GM19328 (cell line): ENCODE results near the gene POFUT2.
"Not testable (repeated sequence)": the region's sequence is repeated elsewhere in the genome, so short reads cannot be mapped to it uniquely, and the experiment has no call there.

ENCODE experiments used
- ATAC-seq: cut with Tn5 transposase; IDR thresholded peaks from one replicate; pipeline ENCODE4 v1.9.1; 2021; ENCODE audit warnings: mild to moderate bottlenecking, moderate library complexity; ENCODE audit not compliant: unreplicated experiment

The POFUT2 gene

DNA sequence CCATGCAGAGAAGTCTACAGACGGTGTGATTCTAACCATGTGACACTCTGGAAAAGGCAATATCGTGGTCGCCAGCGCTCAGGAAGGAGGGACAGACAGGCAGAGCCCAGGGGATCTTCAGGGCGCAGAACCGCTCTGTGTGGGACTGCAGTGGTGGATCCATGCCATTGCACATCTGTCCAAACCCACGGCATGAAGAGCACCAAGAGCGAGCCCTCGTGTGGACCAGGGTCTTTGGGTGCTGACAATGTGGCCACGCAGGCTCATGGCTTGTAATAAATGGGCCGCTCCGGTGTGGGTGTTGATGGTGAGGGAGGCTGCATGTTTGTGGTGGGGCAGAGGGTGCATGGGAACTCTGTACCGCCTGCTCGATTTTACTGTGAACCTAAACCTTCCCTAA lies 25.3 kb upstream of the POFUT2 start:
- no peak for ATAC-seq

DNA sequence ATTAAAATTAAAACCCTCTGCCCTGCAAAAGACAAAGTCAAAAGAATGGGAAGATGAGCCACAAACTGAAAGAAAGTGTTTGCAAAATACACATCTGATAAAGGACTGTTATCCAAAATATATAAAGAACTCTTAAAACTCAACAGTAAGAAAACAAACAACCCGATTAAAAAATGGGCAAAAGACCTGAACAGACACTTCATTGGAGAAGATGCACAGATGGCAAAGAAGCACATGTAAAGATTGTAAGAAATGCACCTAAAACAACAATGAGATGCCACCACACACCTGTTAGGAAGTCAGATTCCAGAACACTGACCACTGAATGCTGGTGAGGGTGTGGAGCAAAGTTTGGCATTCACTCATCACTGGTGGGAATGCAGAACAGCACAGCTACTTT lies 24.6 kb upstream of the POFUT2 start:
- ATAC-seq: no peak

DNA sequence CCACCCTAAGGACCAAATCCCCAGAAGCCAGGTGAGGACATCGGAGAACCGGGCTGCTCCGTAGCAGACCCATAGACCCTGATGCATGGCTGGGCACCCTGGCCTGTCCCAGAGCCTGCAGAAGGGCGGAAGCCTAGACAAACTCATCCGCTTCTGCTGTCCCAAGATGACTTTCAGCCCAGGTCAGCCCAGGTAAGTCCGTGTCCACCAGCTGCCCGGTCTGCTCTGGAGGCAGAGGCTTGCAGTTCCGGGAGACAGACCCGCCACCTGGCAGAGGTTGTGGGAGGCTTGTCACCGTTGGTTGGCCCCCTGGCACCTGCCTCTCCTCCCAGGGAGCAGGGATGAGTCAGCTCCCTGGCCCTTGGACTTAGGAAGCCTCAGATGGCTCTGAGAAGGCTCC lies 22.8 kb upstream of the POFUT2 start:
- no peak for ATAC-seq

DNA sequence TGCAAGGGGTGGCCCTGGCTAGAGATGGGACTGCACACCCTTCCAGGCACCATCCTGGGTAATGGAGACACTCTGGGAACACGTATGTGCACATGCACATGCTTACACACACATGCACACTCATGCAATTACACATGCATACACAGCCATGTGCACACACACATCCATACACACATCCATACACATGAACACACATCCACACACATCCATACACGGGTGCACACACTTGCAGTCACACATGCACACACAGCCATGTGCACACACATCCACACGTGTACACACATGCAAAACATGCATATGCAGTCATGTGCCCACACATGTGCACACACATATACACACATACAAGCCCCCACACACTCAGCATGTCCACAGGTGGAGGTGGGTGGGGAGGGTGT lies 22.3 kb upstream of the POFUT2 start:
- no peak for ATAC-seq

DNA sequence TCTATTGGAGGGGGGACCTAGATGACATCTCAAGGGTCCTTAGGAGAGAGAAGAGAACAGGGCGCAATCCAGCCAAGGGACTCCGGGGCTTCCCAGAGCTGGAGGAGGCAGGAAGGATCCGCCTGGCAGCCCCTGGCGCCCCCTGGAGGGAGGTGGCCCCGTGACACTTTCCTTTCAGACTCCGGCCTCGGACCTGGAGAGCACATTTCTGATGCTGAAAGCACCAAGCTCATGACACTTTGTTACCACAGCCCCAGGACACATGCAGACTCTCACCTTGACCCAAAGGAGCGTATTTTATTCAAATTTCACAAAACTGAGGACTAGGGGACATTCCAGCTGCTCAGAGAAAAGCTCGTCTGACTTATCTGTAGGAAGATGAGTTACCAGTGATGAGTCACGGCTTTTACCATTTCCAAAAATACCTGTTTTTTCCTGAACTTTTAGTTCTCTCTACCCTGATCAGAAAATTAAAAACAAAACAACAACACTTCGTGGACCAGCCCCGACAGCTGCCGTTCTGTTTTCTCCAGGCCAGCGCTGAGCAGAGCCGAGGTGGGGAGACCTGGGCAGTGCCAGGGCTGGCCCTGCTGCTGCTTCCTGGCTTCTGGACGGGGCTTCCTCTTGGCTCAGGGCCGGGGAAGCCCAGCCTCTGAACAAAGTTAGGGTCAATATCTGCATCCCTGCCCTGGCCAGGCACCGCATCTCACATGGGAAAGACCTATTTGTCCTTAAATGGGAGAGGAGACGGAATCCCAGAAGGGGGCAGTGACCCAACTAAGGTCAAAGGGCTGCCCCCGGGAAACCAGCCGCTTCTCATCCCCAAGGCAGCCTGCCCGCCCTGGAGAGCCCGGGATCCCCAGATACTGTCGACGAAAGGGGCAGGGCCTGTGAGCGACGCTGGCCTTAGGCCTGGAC lies 21.6 kb upstream of the POFUT2 start:
- ATAC-seq: no peak

DNA sequence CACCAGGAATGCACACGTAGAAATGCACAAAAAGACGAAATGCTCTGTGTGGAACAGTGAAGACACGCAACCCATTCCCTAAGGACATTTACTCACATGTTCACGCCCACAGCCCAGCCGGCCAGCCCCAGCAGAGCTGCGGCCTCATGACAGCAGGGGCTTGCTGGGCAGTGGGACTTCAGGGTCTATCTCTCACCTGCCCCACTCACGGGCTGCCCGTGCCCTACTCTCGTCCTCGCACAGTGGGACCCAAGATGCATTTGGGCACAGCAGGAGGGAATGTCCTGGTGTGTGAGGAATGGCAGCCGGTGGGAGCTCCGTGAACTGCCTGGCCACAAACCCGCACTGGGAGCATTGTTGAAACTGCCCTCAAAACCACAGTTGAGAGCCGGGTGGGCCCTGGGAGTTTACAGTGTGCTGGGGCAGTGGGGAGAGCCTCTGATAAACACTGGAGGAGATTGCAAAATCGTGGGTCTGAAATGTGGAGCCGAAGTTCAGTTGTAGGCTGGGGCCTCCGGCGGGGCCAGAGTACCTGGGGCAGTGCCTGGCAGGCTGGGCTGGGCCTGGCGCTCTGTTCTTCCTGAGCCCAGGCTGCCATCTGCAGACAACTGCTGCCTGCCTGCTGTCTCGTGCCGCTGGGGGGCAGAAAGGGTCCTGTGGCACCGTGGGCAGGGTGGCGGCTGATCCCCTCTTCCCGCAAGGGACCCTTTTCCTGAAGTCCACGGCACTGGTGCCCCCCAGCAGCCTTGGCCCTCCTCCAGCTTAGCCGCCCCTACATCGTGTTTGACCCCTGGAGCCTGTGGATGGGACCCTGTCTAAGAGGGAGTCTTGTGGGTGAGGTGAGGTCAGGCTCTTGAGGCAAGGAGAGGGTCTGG lies 20.7 kb upstream of the POFUT2 start:
- ATAC-seq: no peak

DNA sequence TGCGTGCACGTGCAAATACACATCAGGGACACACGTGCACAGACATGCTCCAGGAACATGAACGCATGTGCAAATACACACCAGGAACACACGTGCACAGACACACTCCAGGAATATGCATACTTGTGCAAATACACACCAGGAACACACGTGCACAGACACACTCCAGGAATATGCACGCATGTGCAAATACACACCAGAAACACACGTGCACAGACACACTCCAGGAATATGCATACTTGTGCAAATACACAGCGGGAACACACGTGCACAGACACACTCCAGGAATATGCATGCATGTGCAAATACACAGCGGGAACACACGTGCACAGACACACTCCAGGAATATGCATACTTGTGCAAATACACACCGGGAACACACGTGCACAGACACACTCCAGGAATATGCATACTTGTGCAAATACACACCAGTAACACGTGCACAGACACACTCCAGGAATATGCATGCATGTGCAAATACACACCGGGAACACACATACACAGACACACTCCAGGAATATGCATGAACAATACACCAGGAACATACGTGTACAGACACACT lies 20.0 kb upstream of the POFUT2 start:
- ATAC-seq: not testable (repeated sequence)

DNA sequence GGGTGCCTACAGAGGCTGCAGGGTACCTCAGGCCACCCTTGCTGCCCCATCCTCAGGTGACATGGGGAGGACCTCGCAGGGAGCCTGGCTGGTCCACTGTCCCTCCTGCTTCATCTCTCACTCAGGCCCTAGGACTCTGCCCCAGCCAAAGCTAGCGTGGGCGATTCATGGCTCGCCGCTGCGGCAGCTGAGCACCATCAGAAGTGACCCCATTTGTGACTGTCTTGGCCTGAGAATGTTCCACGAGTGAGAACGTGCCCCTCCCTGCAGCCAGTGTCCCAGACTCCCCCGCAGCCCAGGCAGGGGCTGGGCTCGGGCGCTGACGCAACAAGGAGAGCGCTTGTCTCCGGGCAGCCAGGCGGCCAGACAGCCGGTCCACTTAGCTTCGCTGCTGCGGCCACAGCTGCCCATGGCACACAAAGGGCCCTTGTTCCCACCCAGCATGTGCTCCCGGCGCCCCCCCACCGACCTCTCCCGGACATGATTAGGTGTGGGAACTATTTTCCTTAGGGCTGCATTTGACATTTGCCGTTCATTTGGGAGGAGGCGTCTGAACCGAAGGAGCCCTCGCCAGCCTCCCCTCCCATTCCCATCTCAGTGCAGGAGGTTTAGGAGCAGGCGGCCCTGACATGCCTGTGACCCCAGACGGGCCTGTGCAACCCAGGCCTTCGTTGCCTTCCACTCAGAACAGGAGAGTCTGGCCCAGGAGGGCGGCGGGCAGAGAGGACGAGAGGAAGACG lies 19.3 kb upstream of the POFUT2 start:
- no peak for ATAC-seq

DNA sequence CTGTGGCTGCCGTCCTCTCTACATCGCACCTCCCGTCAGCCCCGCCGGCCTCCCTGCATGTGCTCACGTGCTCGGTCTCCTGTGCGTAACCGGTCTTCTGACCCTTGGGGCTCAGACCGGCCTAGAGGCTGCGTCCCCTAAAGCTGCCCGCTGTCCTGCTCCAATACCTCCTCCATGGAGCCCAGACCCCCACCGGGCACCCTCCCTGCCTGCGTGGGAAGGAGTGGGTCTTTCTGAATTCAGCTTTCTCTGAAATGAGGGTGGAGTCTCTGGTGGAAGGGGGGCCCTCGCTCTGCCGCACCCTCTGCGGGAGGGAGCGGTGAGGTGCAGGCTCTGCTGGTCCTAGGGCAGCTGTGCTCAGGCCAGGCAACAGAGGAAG lies 18.7 kb upstream of the POFUT2 start:
- ATAC-seq: no peak

DNA sequence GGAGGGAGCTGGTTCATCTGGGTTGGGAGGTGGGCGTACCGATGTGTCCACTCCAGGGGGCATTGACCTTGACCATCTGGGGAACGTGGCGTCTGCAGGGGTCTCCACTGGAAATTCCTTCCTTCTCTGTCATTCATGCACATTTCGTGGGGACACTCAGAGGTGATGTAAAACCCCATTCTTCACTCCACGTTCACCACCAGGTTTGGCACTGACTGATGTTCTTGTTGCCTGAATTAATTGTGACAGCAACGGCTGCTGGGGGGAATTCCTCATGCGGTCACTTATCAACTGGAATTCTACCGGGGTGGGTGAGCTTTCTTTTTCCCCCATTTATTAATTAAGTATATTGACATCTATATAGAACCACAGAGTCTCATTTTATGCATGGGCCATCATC lies 18.1 kb upstream of the POFUT2 start:
- ATAC-seq: no peak

DNA sequence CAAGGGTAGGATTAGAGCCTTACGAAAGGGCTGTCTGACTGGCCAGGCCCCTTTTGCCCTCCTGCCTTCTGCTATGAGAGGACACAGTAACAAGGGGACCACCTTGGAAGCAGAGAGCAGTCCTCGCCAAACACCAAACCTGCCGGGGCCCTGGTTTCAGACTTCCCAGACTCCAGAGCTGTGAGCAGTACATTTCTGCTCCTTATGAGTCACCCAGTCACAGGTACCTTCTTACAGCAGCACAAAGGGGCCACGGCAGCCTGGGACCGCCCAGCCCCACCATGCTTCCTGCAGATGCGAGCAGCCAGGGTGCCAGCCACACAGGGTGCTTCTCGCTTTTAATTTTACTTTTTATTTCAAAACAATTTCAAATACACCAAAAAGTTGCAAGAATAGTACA lies 17.2 kb upstream of the POFUT2 start:
- no peak for ATAC-seq

DNA sequence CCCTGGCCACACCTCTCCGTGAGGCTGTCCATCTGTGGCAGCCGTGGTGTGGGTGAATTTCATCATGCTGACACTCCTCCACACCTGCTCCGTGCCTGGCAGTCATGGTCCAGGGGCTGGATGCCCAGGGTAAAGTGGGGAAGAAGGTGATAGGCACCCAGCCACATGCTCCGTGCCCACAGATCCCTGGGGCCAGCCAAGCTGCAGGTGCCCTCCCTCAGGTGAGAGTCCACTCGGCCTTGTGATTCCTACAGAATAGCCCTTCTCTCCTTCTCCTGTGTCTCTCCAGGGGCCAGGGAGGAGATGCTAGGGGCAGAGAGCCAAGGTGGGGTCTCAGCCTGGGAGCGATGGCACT lies 16.8 kb upstream of the POFUT2 start:
- no peak for ATAC-seq

DNA sequence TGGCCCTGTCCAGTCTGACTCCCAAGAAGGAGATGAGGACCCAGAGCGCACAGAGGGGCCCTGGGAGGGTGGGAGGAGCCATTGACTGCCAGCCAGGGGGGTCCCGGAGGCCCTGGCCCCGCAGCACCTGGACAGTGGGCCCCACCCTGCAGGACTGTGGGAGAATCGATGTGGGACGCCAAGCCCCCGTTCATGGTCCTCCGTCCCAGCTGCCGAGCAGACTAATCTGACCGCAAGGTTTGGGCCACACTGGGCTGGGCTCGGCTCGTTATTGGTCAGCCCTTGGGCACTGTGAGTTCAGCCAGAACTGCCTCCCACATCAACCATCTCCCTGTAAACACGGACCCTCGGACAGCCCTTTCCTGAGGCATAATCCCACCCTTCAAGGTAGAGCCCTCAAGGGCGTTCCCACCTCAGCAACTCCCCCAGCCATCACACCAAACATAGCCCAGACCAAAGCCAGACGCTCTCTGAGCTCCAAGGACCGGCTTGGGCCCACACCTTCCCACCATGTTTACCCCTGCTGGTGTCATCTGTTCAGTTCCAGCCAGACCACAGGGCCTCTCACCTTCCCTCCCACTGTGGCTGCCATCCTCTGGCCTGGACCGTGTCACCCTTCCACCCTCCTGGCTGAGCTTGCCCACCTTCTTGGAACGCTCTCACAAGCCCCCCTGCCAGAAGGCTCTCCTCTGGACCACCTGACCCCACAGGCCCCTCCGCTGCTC lies 16.2 kb upstream of the POFUT2 start:
- ATAC-seq: no peak

DNA sequence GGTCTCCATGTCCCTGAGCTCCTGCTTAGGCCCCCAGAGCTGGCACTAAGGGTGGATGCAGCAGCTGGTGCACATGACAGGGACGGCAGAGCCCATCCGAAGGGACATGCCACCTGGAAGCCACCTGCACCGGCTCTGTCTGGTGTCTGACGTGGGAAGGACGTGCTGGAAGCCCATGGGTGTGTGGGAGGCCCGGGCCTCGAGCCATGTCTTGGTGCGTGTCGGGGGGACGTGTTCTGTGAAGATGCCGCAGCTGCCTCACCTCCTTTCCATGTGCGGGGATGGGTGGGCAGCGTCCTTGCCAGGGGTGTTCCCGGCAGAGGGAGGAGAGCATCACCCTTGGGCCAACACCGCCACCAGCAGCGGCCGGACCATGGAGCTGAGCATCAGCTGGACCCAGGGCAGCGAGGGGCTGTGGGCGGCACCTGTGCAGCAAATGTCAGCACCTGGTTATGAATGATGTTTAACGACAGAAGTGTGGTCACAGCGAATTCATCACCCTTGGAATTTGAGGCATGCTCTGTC lies 15.5 kb upstream of the POFUT2 start:
- no peak for ATAC-seq

DNA sequence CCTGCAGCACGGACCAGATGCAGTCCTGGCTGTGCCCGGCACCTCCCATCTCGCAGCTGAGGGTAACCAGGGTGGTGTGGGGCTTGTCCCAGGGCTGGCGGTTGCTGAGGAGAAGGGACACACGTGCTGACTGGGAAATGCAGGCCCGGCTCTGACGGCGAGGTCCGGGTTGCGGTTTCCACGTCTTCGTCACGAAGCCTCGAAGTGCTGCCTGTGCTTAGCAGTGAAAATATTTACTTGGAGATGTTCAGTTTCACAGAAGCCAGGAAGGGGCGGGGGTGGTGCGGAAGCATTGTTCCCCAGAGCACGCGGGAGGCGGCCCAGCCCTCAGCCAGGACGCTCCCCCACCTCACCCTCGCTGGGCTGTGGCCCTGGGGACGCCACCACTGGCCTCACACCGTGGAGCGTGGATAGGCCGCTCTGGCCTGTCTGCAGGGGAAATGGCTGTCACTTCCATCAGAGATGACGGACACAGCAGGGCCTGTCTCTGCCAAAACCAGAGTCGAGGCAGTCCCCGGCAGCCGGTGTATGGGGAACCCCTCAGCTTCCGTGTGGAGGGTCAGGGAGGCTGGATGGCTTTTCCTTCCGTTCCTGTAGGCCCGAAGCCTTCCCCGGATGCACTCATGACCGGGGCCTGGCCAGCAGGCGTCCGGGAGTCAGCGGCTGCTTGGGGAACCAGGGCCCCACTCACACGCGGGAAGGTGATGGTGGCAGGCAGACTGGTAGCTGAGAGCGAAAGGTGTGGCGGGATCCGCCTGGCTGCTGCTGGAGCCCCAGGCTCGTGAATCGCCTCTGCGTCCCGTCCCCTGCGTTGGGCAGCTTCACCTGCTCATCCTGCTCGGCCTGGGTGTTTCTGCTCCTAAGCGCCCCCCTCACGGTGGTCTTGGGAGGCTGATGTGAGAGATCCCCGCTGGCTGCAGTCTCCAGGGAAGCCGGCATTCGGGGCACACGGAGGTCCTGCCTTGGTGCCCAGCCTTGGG lies 14.7 kb upstream of the POFUT2 start:
- no peak for ATAC-seq

DNA sequence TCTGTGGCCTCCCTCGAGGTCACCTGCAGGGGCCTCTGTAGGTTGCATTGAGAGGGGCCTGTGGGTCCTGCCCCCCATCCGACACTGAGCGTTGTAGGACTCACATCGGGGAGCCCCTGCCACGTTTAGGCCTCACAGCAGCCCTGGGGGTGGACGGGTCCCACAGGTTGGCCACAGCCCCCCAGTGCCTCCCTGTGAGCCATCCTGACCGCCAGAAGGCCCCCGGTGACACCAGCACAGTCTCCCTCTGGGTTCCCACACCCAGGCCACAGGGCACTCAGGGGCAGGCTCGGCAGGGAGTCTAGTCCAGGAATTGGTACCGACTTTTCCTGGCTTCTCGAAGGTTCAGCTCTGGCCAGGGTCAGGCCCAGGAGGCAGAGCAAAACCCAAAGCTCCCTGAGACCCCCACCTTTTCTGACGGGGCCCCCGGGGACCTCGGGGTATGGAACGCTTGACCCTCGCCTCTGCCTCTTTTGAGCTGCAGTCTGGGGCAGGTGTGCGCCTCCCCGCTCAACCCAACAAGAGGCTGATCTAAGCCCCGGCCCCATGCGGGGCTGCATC lies 13.9 kb upstream of the POFUT2 start:
- ATAC-seq: no peak

DNA sequence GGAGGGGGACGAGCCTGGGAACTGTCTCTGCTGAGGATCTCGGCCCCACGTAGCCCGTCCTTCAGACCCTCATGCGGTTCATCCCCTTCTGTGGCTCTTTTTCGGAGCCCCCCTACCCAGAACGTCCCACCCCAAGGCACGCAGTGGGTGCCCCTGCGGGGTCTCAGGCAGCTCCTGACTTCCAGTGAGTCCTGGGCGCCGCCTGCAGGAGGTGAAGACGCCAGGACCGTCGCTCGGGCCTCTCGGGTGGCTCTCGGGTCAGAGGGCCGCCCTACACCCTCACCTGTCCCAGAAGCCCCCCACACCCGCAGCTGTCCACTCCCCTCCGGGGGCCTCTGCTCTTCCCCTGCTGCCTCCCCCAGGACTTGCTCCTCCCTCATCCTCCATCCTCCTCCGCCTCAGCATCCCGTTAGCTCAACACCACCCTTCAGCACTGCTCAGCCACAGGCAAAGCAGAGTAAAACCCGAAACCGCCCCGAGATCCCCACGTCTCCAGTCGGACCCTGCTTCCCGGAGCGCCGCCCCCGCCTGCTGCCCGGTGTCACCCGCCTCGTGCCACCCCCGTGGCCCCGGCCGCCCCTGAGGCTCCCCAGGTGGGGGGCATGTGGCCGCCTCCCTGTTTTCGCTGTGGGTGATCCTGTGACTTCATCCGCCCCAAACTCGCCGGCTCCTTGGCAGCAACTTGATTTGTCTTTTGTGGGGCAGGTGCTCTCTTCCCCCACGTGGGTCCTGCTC lies 13.3 kb upstream of the POFUT2 start:
- ATAC-seq: no peak
